ENCODE measurements around the gene TUBA3E. TPM values are rescaled to one million over a fixed set of nuclear protein-coding genes. Genes with fewer than 3 reads are reported as not detected.
"Not testable (repeated sequence)": the region's sequence is repeated elsewhere in the genome, so short reads cannot be mapped to it uniquely, and the experiment has no call there.

The TUBA3E gene
- total and polyA plus RNA-seq, 8 donors = 0.11 TPM; not detected in 7

DNA sequence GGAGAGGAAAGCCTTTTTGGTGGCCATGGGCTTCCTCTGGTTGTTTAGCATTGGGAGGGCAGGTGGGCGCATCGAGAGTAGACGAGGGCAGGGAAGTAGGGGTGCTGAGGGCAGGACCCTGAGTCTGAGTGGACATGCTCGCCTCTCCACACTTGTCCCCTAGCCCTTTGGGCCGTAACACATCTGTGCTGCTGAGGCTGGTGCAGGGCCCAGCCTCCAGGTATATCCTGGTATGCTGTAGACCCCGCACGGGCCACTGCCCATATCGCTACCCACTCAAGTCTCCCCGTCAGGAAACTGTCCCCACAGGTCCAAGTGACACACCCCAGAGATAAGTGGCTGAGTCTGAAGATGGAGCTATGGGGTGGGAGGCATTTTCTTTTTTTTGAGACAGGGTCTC lies 39.6 kb downstream of the TUBA3E start:
- WGBS, 2 donors = 89 to 99% methylated on average over 9 of the region's 9 CpGs
- no peak for FAIRE-seq
- Histone ChIP-seq H3K27me3 (no peaks in the 10 kb centered on the region), H3K36me3 (peaks cover 0 to 6% (median 0%) of the 10 kb centered on the region in 3 donors), H3K9me3 (no peaks in the 10 kb centered on the region), H3K27ac (no peak overlapping the region), H3K4me1 (no peaks in the 10 kb centered on the region), H3K4me3 (no peak overlapping the region)
- ATAC-seq = no peak
- DNase-seq = no peak
- intact Hi-C loops (cut with DNase I) = no loop called here
- TF ChIP-seq CTCF (IDR thresholded peaks at IDR 0.05) = no peak

- intact Hi-C loops (cut with DNase I); H3K9me3 ChIP-seq; DNase-seq; H3K36me3 ChIP-seq; FAIRE-seq; ATAC-seq; H3K27ac ChIP-seq; H3K27me3 ChIP-seq; H3K4me1 ChIP-seq; H3K4me3 ChIP-seq: not testable (repeated sequence)
- 82 to 92% methylated on average over 13 of the region's 13 CpGs for WGBS, 2 donors
These were observed 40.3 kb downstream of the TUBA3E start for GRCh38 chr2:130157825-130158514.

DNA sequence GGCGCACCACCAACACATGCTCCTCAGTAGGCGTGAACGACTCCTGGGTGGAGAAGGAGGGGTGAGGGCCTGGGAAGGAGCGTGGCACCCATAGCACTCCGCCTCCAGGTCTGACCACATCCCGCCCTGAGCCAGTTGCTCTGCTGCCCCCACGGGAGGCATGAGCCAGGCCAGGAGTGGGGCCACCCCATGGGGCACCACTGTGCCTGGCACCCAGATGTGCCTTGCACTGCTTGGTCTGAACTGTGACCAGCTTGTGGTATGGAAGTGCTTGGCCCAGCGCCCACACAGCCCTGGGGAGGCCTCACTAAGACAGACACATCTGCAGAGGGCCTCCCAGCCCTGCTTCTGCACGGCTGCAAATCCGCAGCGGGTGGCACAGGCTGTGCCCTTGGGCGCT lies 40.9 kb downstream of the TUBA3E start:
- intact Hi-C loops (cut with DNase I); H3K4me3 ChIP-seq; H3K4me1 ChIP-seq; H3K27ac ChIP-seq; FAIRE-seq; H3K9me3 ChIP-seq; H3K36me3 ChIP-seq; H3K27me3 ChIP-seq; ATAC-seq; DNase-seq: not testable (repeated sequence)
- WGBS, 2 donors = 86 to 90% methylated on average over 6 to 11 of the region's 12 CpGs

DNA sequence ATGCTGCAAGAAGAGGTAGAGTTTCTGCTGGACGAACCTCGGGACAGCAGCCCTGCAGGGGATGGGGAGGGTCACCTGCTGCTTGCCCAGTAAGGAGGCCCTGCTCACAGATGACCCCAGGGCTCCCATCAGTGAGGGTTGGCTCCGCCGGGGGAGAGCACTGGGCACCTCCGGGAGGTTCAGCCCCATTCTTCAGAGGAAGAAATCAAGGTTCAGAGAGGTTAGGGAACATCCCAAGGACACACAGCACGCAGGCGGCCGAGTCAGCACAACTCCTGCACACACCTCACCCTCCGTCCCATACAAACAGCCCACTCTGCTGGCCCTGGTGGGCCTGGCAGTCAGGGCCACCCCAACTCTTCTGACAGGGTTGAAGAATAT lies 41.6 kb downstream of the TUBA3E start:
- 69 to 78% methylated on average over 9 of the region's 9 CpGs for WGBS, 2 donors
- intact Hi-C loops (cut with DNase I) = no loop called here

DNA sequence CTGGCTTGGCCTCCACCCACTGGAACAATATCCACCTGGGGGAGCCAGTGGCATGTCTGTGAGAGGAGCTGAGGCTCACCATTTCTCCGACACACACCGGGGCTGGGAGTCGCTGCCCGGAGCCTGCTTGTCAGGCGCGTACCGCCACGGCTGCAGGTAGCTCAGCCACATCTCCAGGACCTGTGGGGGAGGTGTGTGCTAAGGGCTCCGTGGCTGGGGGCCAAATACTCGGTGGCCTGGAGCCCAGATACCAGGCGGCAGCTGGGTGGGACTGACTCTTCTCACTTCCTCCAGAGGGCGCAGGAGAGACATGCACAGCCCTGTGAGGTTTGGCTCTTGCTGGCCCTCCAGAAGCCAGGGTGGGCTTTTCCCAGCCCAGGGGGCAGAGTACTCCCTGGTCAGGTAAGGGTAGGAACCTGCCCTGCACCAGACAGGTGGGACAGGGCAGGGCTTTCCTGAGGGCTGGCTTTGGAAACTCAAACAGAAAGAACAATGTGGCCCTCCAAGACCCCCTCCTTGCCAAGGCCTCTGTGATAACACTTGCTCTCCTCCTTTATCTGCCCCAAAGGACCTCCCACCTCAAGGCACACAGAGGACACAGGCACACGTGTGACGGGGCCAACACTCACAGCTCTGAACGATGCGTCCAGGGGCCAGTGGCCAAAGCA lies 42.1 kb downstream of the TUBA3E start:
- H3K4me3 ChIP-seq; H3K9me3 ChIP-seq; H3K36me3 ChIP-seq; H3K4me1 ChIP-seq; FAIRE-seq; intact Hi-C loops (cut with DNase I); H3K27ac ChIP-seq; H3K27me3 ChIP-seq: not testable (repeated sequence)
- WGBS, 2 donors = 12 to 22% methylated on average over 16 of the region's 16 CpGs
- peak; percentile 47 to 56 (median 54) for TF ChIP-seq CTCF (IDR thresholded peaks at IDR 0.05)
- peak; percentile 82 to 98 (median 94) for ATAC-seq
- DNase-seq = peak; percentile 78 to 94 (median 86)

More for the DNA sequence above, 41.6 kb downstream of the TUBA3E start:
- no peak for TF ChIP-seq CTCF (IDR thresholded peaks at IDR 0.05)
- DNase-seq (peak in 1 of 6 donors; percentile 45), FAIRE-seq (no peak), ATAC-seq (no peak)
- H3K27ac ChIP-seq = no peak overlapping the region
- H3K27me3 ChIP-seq = no peaks in the 10 kb centered on the region
- peaks cover 0 to 5% (median 0%) of the 10 kb centered on the region in 3 donors for H3K36me3 ChIP-seq
- no peak overlapping the region for H3K4me3 ChIP-seq
- H3K4me1 ChIP-seq = no peaks in the 10 kb centered on the region
- H3K9me3 ChIP-seq = no peaks in the 10 kb centered on the region
